IMR-90 (cell line): ENCODE measurements around the gene SLC13A5.

Experiments
- MAFK ChIP-seq: IDR thresholded peaks from 2 replicates; pipeline ENCODE4 v1.6.1; 2012; ENCODE audit warnings: low read depth, low read length, improper control_type of control experiment
- RAD21 ChIP-seq: IDR thresholded peaks from 2 replicates; pipeline ENCODE4 v1.6.1; 2012; ENCODE audit warnings: low read length, improper control_type of control experiment
- TF ChIP-seq, protein P1 (sequence below): conservative IDR thresholded peaks from 2 replicates; pipeline ENCODE4 v1.5.1; 2012; ENCODE audit warnings: mild to moderate bottlenecking, low read depth, low read length, improper control_type of control experiment

DNA sequence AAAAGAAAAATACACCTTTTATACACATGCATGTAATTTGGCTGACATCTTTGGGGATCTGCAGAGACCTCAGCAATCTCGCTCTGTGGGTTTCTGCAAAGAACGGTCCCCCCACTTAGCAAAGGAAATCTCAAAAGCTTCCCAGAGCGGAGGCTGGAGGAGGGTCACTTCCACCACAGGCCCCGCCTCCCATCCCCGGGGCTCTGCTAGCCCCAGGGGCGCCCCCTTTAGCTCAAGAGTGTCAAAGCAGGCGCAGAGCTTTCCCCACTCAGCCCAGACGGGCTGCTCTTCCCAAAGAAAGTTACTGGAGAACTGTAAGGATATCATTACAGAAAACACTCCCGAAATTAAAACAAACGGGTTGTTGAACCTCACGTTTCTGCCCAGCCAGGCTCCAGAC is 11.4 kb downstream of the SLC13A5 start:
- TF ChIP-seq, protein P1, sequence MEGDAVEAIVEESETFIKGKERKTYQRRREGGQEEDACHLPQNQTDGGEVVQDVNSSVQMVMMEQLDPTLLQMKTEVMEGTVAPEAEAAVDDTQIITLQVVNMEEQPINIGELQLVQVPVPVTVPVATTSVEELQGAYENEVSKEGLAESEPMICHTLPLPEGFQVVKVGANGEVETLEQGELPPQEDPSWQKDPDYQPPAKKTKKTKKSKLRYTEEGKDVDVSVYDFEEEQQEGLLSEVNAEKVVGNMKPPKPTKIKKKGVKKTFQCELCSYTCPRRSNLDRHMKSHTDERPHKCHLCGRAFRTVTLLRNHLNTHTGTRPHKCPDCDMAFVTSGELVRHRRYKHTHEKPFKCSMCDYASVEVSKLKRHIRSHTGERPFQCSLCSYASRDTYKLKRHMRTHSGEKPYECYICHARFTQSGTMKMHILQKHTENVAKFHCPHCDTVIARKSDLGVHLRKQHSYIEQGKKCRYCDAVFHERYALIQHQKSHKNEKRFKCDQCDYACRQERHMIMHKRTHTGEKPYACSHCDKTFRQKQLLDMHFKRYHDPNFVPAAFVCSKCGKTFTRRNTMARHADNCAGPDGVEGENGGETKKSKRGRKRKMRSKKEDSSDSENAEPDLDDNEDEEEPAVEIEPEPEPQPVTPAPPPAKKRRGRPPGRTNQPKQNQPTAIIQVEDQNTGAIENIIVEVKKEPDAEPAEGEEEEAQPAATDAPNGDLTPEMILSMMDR, result peak; percentile 29; the same call in 1 of the 2 replicates
- TF ChIP-seq RAD21 (no peak), MAFK (no peak)
